Stimulated activated CD4-positive, alpha-beta T cell treated with anti-CD3 and anti-CD28 coated beads, Interleukin-15, amount 100 ng/mL, for 1 hour (primary cell): ENCODE results near the gene SUCLA2.
"Not testable (repeated sequence)": the region's sequence is repeated elsewhere in the genome, so short reads cannot be mapped to it uniquely, and the experiment has no call there.

ENCODE experiments used
- DNase-seq, 2 donors: peaks; one replicate each; pipeline ENCODE4 v3.0.0-alpha.2; 2020; ENCODE audit warnings: low read depth in 1 of 2, low spot score in 1 of 2

The SUCLA2 gene

GRCh38 chr13:47997384-47997783 is 3.7 kb downstream of the SUCLA2 start:
- DNase-seq = no peak

- no peak for DNase-seq
These were observed 9.2 kb downstream of the SUCLA2 start for GRCh38 chr13:47991859-47992258.

GRCh38 chr13:47990920-47991466 is 10.1 kb downstream of the SUCLA2 start:
- DNase-seq = no peak

GRCh38 chr13:47990427-47990826 is 10.6 kb downstream of the SUCLA2 start:
- no peak for DNase-seq

GRCh38 chr13:47983070-47983469 is 18.0 kb downstream of the SUCLA2 start:
- no peak for DNase-seq

- DNase-seq = no peak
These were observed 24.7 kb downstream of the SUCLA2 start for GRCh38 chr13:47976325-47976724.

- DNase-seq = no peak
These were observed 36.2 kb downstream of the SUCLA2 start for GRCh38 chr13:47964863-47965262.

GRCh38 chr13:47962237-47962636 is 38.8 kb downstream of the SUCLA2 start:
- DNase-seq = no peak

- no peak for DNase-seq
These were observed 41.4 kb downstream of the SUCLA2 start for GRCh38 chr13:47959468-47960247.

- DNase-seq = no peak
These were observed 44.0 kb downstream of the SUCLA2 start for GRCh38 chr13:47957073-47957472.

- no peak for DNase-seq
These were observed 45.2 kb downstream of the SUCLA2 start for GRCh38 chr13:47955836-47956235.

GRCh38 chr13:47949799-47950198 is 51.3 kb downstream of the SUCLA2 start:
- DNase-seq = no peak

- DNase-seq = no peak
These were observed 55.3 kb downstream of the SUCLA2 start for GRCh38 chr13:47945738-47946137.

- not testable (repeated sequence) for DNase-seq
These were observed 55.9 kb downstream of the SUCLA2 start for GRCh38 chr13:47945146-47945545.

- DNase-seq = no peak
These were observed 66.7 kb downstream of the SUCLA2 start for GRCh38 chr13:47934371-47934770.

GRCh38 chr13:47932950-47933923 is 67.8 kb downstream of the SUCLA2 start:
- DNase-seq = no peak

- no peak for DNase-seq
These were observed 70.4 kb downstream of the SUCLA2 start for GRCh38 chr13:47930649-47931165.

GRCh38 chr13:47929156-47929555 is 71.9 kb downstream of the SUCLA2 start:
- no peak for DNase-seq

GRCh38 chr13:47917022-47917574 is 84.0 kb downstream of the SUCLA2 start:
- no peak for DNase-seq

GRCh38 chr13:47908197-47908902 is 92.7 kb downstream of the SUCLA2 start:
- no peak for DNase-seq

GRCh38 chr13:47904891-47905290 is 96.2 kb downstream of the SUCLA2 start:
- no peak for DNase-seq
